RPMI7951 (cell line): ENCODE data around the gene PRR29. TPM values are rescaled to one million over a fixed set of nuclear protein-coding genes. Genes with fewer than 3 reads are reported as not detected.

Experiments
- DNase-seq: peaks from one replicate; pipeline ENCODE4 v3.0.0-alpha.2; 2012; ENCODE audit warnings: low read depth
- total RNA-seq: library from RNA; depleted of rRNA; stranded (reverse); fragments of >200 nt; shearing (Covaris generic); gene quantifications from 2 replicates; pipeline ENCODE4 v1.2.3, GENCODE V29; 2014; rRNA removed

The PRR29 gene
- total RNA-seq, 1 experiment from 2014 or later, result not detected

DNA sequence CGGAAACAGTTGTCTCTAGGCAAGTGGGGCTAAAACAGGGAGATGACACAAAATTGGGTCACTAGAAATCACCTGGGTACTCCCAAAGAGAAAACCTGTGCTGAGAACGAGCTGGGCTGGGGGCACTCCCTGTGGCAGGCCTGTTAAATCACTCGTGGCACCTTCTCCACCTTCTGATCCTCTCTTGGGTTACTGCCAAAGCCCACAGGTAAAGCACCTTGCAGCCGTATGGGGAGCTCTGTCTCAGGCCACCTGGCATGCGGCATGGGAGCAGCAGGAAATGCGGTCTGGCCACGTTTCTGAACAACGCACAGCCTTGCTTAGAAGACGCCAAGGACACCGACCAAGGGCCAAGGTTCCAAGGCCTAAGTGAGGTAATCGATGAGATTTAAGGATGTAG, 43.8 kb downstream of the PRR29 start:
- no peak for DNase-seq

DNA sequence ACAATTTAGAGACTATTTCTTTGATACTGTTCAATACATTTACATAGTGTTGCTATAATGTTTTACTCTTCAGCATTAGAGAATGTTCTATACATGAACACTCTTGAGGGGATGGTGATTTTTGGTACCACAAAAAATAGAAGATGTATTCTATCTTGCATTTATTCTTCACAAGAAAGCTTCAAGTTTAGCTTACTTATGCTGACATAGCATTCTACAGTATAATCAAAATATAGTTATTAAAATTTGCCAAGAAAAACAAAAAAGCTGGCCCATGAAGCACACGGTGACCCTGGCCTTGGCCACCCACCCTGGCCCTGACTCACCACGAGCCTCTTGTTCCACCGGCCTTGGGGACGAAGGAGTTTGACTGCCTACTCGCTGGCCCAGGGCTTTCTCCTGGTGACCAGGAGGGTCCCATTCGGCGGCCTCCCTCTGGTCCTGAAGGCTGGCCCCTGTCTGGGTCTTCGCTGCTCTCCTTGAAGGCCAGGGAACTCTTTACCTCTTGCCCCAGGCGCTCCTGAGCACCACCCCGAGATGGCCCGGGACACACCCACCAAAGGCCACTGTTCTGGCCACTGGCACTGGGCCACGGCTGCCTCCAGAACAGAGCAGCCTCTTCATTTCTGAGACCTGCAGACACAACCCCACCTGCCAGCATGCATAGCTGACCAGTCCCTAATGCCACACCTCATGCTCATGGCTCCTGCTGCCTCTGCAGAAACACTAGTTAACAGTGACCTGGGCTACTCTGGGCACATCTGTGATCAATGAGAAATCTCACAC, 44.7 kb downstream of the PRR29 start:
- no peak for DNase-seq

DNA sequence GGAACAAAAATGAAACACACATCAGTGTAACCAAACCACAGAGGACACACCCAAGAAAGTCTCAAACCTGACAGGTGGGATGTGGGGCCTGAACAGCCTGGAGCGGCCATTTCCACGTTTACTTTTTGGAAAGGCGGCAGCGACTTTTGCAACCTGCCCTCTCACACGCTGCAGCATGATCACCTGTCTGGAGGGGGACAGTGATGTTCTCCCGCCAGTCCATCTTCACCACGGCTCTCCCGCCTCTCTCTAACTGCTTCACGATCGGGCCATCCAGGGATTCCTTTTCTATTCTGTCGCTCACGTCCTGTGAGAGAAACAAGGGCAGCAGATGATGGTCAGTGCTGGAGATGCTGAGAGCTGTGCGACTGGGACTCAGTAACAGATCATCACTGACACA, 47.0 kb downstream of the PRR29 start:
- DNase-seq, result no peak

DNA sequence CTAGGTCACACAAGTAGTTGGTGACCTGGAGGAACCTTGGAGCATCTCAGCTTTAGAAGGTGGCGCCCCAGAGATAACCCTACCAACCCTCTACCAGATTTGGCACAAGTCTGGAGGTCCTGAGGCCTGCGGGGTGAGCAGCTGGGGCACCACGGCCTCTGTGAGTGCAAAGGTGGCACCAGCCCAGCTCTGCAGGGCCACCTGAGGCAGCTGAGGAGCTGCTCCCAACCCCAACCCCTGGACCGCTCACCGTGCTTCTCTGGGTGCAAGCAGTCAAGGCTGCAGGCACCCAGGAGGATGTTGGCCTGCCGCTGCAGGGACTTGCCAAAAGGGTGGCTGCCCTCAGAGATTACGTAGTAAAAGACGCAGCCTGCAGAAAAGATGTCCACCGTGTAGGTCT, 50.7 kb downstream of the PRR29 start:
- no peak for DNase-seq

DNA sequence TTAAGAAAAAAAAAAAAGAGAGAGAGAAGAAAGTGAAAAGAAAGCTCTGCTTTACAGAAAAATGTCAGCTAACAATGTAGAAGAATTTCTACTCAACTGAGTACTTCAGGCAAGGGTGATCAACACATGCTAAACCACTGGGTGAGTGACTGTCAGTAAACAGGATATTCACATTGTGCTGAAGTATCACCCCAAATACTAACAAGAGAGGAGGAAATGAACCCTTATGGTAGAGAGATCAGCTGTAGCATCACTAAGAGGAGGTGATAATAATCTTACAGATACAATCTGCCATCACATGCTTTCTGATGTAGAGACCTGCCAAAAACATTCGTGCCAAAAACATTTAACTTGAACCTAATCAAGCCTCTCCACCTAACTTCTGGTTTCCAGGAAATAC, 53.0 kb downstream of the PRR29 start:
- DNase-seq, result no peak

DNA sequence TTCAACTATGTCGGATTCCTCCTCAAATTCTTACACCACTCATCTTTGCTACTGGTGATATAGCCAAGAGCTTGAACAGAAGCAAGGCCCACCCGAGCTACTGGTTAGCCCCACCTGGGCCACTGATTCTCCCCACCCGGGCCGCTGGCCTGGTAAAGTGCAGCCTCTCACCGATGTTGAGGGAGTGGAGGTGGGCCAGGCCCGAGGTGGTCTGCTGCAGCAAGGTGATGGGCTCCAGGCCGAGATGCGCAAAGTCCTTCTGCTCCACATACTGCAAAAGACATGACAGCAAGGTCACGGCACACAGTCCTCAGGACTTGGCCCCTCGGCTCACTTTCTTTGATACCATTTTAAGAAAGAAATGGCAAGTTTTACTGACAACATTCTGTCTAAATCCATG, 55.0 kb downstream of the PRR29 start:
- DNase-seq, result no peak

Other genes with a start within 250 kb of the PRR29 start
- 39.9 and 49.3 TPM in 2 replicates for gene CCDC47, start 224.8 kb upstream of the PRR29 start, total RNA-seq
- gene DDX42, start 224.2 kb upstream of the PRR29 start, total RNA-seq, result 18.0 and 19.8 TPM in 2 replicates
- gene PSMC5, start 170.9 kb upstream of the PRR29 start, total RNA-seq, result 44.7 and 54.2 TPM in 2 replicates
- 49.5 and 62.1 TPM in 2 replicates for gene FTSJ3, start 170.7 kb upstream of the PRR29 start, total RNA-seq
- gene SMARCD2, start 155.7 kb upstream of the PRR29 start, total RNA-seq, result 64.9 and 69.0 TPM in 2 replicates
- gene CSH2, start 124.7 kb upstream of the PRR29 start, total RNA-seq, result not detected in 2 replicates
- gene GH2, start 116.4 kb upstream of the PRR29 start, total RNA-seq, result not detected in 2 replicates
- not detected in 2 replicates for gene CSH1, start 101.8 kb upstream of the PRR29 start, total RNA-seq
- not detected in 2 replicates for gene CSHL1, start 87.1 kb upstream of the PRR29 start, total RNA-seq
- not detected in 2 replicates for gene GH1, start 79.5 kb upstream of the PRR29 start, total RNA-seq
- 0.20 TPM in 1 of 2 replicates, not detected in the other for gene CD79B, start 66.0 kb upstream of the PRR29 start, total RNA-seq
- not detected in 2 replicates for gene SCN4A, start 25.4 kb upstream of the PRR29 start, total RNA-seq
- not detected in 2 replicates for gene ICAM2, start 22.3 kb downstream of the PRR29 start, total RNA-seq
- gene ERN1, start 131.8 kb downstream of the PRR29 start, total RNA-seq, result 3.4 and 6.0 TPM in 2 replicates